HG03175 (cell line): ENCODE results near the gene GABRR3.
A peak's percentile ranks its signal among the peaks of the same experiment; 100 is the strongest.
"Not testable (repeated sequence)": the region's sequence is repeated elsewhere in the genome, so short reads cannot be mapped to it uniquely, and the experiment has no call there.

Source experiments
- ATAC-seq: cut with Tn5 transposase; IDR thresholded peaks from one replicate; pipeline ENCODE4 v1.9.1; 2021; ENCODE audit warnings: mild to moderate bottlenecking, moderate library complexity; ENCODE audit not compliant: unreplicated experiment

GABRR3 gene

DNA sequence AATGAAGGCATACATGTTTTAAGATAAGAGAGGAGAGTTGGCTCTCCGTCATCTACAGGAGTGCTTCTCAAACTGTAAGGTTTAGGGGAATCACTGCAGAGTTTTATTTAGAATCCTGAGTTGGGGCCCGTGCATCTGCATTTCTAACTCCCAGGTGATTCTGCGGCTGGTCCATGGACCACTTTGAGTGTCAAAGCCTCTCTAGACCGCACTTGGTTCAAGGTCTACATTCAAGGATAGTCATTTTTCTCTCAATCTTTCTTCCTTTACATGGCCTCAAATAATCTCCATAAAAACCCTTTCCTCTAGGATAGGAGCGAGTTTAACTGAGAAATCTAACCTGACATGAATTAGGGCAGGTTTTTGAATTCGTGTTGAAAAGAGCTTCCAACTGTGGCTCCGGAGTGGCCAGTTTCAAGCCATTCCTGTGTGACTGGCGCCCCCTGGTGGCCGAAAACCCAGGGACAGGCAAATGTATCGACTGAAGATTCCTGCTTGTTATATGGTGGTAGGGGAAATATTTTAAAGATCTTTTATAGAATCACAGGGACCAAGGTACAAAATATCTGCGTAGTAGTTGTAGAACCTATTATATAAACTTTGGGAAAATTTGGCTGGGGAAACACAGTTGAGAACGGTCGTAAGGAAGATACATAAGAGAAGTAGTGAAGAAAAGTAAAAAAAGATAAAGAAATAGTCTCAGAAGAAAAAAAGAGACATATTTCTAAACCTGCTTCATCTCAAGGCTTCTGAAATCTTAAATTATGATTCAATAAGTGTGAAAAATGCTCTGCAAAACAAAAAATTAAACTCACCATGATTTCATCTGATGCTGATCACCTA is 11.9 kb downstream of the GABRR3 start:
- ATAC-seq = peak; percentile 58

DNA sequence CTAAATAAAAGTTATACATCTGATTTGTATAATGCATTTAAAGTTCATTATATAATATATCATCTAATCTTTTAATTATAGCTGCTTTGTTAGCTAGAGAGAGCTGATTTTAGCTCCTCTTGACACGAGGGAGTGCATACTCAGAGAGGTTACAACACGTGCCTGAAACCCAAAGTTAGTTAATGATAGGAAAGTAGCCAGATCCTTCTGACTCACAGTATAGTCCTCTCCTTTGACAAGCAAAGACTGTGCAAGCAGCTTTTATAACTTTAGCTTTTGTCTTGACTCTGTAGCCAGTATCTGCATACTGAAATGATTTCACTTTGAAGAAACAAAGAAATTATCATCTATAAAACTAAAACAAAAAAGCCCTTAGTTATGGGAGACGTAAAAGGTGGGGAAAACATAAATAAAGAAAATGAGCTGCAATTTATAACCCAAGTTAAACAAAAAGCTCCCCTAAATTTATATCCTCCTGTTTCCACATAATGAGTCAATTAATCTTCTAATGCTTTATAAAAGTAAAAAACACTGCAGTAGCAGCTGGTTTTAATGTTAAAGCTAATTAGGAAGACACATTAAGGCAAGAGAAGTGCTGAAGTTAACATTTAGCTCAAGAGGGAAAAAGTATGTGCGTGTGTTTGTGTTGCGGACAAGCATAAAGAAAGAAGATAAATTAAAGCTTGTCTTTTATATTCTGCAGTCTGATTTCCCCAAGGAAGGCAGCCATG is 13.1 kb downstream of the GABRR3 start:
- peak; percentile 34 for ATAC-seq

- ATAC-seq = no peak
These were observed 14.7 kb downstream of the GABRR3 start for GRCh38 chr3:98020412-98020811.

DNA sequence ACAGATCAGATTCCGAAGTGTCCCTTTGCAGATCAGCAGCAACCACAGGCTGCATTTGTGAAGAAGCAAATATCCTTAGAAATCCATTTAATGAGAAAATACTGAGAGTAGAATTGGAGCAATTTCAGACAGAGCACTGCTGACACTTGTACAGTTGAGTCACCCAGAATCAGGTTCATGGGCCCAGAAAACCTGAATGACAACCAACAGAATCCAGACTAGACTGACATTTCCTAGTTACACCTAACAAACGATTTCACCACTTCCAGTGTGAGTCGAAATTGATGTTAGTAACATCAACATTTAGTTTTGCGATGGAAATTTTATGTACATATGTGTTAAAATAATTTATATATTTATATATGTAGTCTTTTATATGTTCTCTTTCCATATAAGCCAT is 16.8 kb downstream of the GABRR3 start:
- no peak for ATAC-seq

DNA sequence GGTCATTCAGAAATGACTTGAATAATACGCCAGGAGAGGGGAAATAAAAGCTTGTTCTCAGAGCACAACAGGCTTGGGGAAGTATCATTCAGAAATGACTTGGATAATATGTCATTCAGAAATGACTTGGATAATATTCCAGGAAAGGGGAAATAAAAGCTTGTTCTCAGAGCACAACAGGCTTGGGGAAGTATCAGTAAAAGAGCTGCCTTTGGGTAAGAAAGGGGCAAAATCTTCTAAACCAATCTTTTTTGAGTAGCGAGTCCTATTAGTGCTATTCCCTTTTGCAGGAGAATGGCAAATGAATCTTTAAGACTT is 20.9 kb downstream of the GABRR3 start:
- ATAC-seq = no peak

DNA sequence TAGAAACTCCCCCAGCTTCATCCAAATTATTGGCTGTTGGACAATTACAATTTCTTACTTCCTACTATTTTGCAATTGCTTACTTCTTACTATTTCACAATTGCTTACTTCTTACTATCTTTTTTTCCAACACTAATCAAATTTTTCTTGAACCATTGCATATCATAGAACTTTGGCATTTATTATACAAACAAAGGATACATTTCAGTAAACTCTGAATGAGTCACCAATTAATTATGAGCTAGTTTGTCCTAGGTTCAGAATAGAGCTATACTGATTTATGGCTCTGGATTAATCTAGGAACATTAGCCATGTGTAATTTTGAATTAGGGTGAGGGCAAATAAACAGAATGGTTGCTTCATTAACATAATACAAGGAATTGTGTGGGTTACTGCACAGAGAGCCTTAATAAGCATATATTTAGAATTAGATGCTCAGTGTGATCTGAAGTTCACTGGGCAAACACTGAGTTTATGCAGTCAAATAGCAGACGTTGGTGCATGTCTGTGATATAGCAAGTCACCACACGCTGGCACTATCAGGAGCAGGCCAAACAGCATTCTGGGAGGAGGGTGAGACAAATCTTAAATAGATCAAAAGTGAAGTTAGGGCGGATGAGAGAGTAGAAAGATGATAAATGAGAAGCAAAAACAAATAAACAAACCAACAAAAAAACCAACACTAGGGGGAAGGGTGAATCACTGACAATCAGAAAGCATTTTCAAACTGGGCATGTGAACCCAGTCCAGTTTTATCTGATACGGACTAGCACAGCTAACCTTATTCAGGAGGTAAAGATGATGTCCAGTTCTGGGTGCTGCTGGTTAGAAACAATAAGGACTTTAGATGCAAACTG is 21.5 kb downstream of the GABRR3 start:
- ATAC-seq = no peak

- no peak for ATAC-seq
These were observed 22.1 kb downstream of the GABRR3 start for GRCh38 chr3:98012979-98013378.

DNA sequence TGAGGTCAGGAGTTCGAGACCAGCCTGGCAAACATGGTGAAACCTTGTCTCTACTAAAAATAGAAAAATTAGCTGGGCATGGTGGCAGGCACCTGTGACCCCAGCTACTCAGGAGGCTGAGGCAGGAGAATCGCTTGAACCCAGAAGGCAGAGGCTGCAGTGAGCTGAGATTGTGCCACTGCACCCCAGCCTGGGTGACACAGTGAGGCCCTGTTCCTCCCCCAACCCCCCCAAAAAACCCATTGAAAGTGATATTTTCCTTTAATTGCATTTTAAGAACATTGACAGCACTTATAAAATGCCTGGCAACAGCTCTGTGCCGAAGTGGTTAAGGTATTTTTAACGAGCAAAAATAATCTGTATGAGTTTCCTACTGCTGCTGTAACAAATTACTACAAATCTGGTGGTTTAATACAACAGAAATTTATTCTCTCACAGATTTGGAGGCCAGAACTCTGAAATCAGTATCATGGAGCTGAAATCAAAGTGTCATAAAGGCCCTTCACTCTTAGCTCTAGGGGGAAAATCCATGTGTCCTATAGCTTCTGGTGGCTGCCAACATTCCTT is 24.1 kb downstream of the GABRR3 start:
- ATAC-seq = not testable (repeated sequence)

DNA sequence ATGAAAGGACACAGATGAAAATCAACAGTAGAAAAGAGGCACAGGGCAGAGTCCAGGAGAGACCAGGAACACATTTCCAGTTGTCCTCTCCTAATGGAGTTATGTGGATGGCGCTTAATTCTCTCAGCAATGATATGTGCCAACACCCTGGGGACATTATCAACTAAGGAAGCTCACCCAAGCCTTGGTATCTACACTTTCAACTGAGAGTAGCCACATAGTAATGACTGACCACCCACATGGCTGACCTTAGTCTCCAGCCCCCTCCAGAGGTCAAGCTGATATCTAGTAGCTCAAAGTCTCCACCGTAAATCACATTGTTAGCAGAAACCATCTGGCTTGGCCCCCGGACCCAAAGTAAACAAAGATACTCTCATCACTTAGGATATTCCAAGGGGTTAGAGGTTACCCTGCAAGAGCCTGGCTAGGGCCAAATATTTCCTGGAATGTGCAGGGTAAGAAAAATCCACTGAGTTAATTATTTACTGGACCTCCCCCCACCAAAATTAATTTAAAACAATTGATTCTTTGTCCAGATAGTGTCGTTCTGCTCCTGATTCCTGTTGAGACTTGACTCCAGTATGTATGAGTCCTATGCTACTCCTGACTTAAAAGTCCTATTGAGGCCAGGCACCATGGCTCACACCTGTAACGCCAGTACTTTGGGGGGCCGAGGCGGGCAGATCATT is 24.8 kb downstream of the GABRR3 start:
- ATAC-seq = no peak

DNA sequence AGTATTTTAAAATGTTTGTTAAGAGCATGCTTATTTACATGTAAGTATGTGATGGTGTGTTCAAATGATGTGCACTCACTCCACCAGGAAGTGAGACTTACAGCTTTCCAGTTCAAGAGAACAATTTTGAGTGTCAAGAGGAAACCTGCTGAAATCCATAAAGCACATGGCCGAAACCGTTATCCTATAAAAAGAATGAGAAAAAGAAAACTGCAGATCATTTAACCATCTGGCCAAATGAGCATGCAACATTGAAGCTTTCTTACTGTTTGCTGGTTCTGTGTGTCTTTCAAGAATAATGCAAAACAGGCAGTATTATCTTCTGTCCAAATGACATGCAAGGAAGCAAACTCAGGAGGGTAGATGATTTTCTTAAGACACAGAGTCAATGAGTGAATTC is 26.3 kb downstream of the GABRR3 start:
- ATAC-seq = peak; percentile 42

- no peak for ATAC-seq
These were observed 29.7 kb downstream of the GABRR3 start for GRCh38 chr3:98005438-98005837.

- ATAC-seq = no peak
These were observed 30.4 kb downstream of the GABRR3 start for GRCh38 chr3:98004721-98005120.

DNA sequence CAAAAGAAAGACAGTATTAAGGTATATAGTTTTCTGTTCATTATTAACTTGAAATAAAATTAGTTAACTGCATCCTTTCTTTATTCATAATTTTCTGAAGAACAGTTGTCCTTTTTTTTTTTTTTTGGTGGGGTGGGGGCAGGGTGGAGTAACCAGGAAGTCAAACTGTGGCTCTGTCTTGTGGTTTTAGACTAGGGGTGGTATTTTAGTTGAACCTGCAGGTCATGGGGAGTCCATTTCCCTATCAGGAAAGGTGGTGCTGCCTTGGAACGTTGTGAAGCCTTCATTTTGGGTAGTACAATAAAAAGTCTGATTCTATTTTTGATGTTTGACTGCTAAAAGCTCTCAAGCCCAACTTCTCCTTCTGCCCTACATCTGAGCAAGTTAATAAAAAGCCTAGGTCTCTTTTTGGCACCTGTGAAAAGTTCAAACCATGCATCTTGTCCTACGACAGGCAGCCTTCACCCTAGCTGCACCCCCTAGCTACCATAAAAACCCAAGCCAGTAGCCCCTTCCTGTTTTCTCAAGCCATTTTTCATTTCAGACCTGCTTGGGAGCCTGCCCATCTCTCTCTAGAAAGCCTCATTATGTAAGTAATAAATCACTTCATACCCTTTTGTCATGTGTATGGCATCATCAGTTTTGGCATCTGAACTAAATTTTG is 31.7 kb downstream of the GABRR3 start:
- peak; percentile 62 for ATAC-seq

GRCh38 chr3:98002717-98003116 is 32.4 kb downstream of the GABRR3 start:
- no peak for ATAC-seq

DNA sequence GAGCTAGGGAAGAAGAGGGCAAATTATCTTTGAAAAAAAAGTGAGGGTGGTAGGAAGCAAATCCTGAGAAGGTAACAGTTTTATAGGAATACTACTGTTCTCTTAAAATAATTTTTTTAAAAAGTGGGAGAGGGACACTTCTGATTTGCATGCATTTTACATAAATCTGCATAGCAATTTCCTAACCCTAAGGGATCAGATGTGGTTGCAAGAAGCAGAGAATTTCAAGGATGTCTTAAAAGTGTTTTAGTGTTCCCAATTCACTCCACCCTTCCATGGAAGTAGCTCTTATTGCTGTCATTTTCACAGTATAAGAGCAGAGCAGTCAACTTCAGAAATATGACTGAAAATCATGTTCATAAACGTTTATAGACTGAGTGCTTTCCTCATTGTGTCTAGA is 35.1 kb downstream of the GABRR3 start:
- no peak for ATAC-seq

- ATAC-seq = no peak
These were observed 36.0 kb downstream of the GABRR3 start for GRCh38 chr3:97999103-97999502.

DNA sequence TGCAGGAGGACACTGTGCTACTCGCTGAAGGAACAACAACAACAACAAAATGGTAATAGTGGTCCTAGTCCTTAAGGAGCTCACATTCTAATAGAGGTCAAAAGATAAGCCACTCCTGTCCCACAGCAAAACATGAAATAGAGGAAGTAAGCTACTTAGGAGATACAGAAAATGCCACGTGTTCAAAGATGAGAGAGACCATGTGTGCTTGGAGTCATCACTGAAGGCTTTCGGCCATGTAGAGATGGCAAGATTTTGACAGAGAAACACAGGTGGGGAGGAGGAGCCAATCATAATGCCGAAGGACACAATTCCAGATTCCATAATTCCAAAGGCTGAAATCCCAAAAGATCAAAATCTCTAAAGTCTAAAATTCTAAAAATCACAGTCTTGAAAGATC is 38.1 kb downstream of the GABRR3 start:
- no peak for ATAC-seq

- no peak for ATAC-seq
These were observed 40.7 kb downstream of the GABRR3 start for GRCh38 chr3:97994328-97994945.

DNA sequence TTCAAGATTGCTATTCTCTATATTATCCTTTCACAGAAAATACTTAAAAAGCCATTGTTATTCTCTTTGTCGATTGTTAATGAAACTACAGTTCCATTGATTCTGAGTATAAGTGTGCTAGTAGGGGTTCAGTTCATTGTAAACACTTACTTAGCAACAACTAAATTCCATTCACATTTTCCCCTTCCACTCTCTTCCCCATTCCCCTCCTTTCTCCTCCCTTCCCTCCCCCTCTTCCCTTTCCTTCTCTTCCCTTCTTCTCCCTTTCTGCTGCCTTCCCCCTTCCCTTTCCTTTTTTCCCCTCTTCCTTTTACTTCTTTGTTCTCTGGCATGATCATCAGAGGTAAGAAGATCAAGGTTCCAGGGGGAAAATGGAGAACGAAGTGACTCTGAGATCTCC is 41.6 kb downstream of the GABRR3 start:
- no peak for ATAC-seq
